HepG2 (cell line): ENCODE results near the gene ZC2HC1B. TPM values are rescaled to one million over a fixed set of nuclear protein-coding genes. Genes with fewer than 3 reads are reported as not detected.

ENCODE experiments used
- ATAC-seq: fragments of 200-7000 bp; cut with Tn5 transposase; 3 replicates; pipeline ENCODE4 v1.9.1; 2020; ENCODE audit warnings: mild to moderate bottlenecking, moderate library complexity
- Bru-seq: library from RNA; stranded (reverse); fragments of 400-500 nt; gene quantifications from one replicate; lab custom pipeline; 2021; lab: Mats Ljungman, UMichigan
- BruChase-seq, 2 experiments: library from RNA; stranded (reverse); fragments of 400-500 nt; gene quantifications; one replicate each; lab custom pipeline; 2021; lab: Mats Ljungman, UMichigan
- BruUV-seq: library from RNA; stranded (reverse); fragments of 400-500 nt; replicated peaks from 2 replicates; lab custom pipeline; 2021; lab: Mats Ljungman, UMichigan
- CTCF ChIA-PET: fragments of 300-600 bp; formaldehyde crosslinking; extraction: SDS; loops from one replicate; lab custom pipeline; 2021; ENCODE audit warnings: low total read pairs, inconsistent platforms, low intra/inter-chr PET ratio; lab: Yijun Ruan, JAX
- POLR2A ChIA-PET: fragments of 350-600 bp; sonication (Branson Sonifier 250); formaldehyde crosslinking; loops from one replicate; lab custom pipeline; 2020; ENCODE audit warnings: antibody characterized with exemption, inconsistent platforms; lab: Yijun Ruan, JAX
- DNase-seq: peaks from one replicate; pipeline ENCODE4 v3.0.0-alpha.2; 2015; ENCODE audit warnings: low spot score
- FAIRE-seq: peaks from 3 replicates; lab custom pipeline; 2011; peaks lifted over from hg19 to GRCh38; lab: Jason Lieb, UNC
- H2AFZ ChIP-seq: one replicate; pipeline ENCODE4 v1.6.1; 2011; ENCODE audit warnings: low read length, inconsistent platforms
- H3K27ac ChIP-seq: fragments of 300-600 bp; 3 replicates; pipeline ENCODE4 v1.8.0; 2011; ENCODE audit warnings: mixed run types, mild to moderate bottlenecking, mixed read lengths, low read length, inconsistent platforms; ENCODE audit not compliant: insufficient read depth; ENCODE audit errors: extremely low read length
- H3K27me3 ChIP-seq, 2 experiments: fragments of 200-600 bp in 1 of 2; 2 replicates in 1 of 2; 3 replicates in 1 of 2; pipeline versions ENCODE4 v1.6.0 to v1.8.0; 2011; ENCODE audit warnings: low read length in 2 of 2, mild to moderate bottlenecking in 2 of 2, moderate library complexity in 2 of 2, inconsistent platforms in 1 of 2; ENCODE audit not compliant: insufficient read depth in 2 of 2, control insufficient read depth in 1 of 2
- H3K36me3 ChIP-seq, 2 experiments: fragments of 200-600 bp in 1 of 2; replicated peaks in 1 of 2; 2 replicates in 1 of 2; 3 replicates in 1 of 2; pipeline versions ENCODE4 v1.5.1 to v1.8.0; 2011; ENCODE audit warnings: low read length in 2 of 2, inconsistent platforms in 1 of 2; ENCODE audit not compliant: insufficient read depth in 2 of 2, control insufficient read depth in 1 of 2
- H3K4me1 ChIP-seq: 2 replicates; pipeline ENCODE4 v1.5.1; 2012; ENCODE audit warnings: low read length, inconsistent platforms; ENCODE audit not compliant: insufficient read depth
- H3K4me2 ChIP-seq: 2 replicates; pipeline ENCODE4 v1.6.0; 2011; ENCODE audit warnings: low read depth, low read length, inconsistent platforms
- H3K4me3 ChIP-seq, 3 experiments: fragments of 200-600 bp in 1 of 3; sonication (generic), shearing (Covaris generic) in 1 of 3; replicated peaks in 1 of 3; 2 replicates each; pipeline ENCODE4 v1.5.1; 2011 to 2016; ENCODE audit warnings: low read length in 3 of 3, inconsistent platforms in 2 of 3, low read depth in 2 of 3, mild to moderate bottlenecking in 2 of 3, control low read depth in 1 of 3, mixed read lengths in 1 of 3; ENCODE audit not compliant: insufficient read depth in 1 of 3
- H3K79me2 ChIP-seq: one replicate; pipeline ENCODE4 v1.6.1; 2011; ENCODE audit warnings: low read length, inconsistent platforms; ENCODE audit not compliant: insufficient read depth
- H3K9ac ChIP-seq: 2 replicates; pipeline ENCODE4 v1.6.0; 2011; ENCODE audit warnings: mild to moderate bottlenecking, low read depth, low read length, inconsistent platforms; ENCODE audit not compliant: insufficient read depth
- H3K9me3 ChIP-seq: 2 replicates; pipeline ENCODE4 v1.5.1; 2012; ENCODE audit warnings: mild to moderate bottlenecking, low read length
- H4K20me1 ChIP-seq: 2 replicates; pipeline ENCODE4 v1.6.0; 2011; ENCODE audit warnings: inconsistent platforms, mild to moderate bottlenecking, low read length, moderate library complexity; ENCODE audit not compliant: insufficient read depth
- ATF7 ChIP-seq, 2 experiments: fragments of 450-650 bp in 1 of 2; sonication (generic) in 1 of 2; formaldehyde crosslinking in 1 of 2; IDR thresholded peaks; 2 replicates each; pipeline versions ENCODE4 v1.4.0 to v1.6.1; 2016 to 2020; ENCODE audit warnings: antibody characterized with exemption in 1 of 2, mild to moderate bottlenecking in 1 of 2, missing genetic modification reagents in 1 of 2
- CREB1 ChIP-seq, 2 experiments: fragments of 450-650 bp in 1 of 2; IDR thresholded peaks; 2 replicates each; pipeline ENCODE4 v1.6.1; 2016 to 2017; ENCODE audit warnings: control low read depth in 1 of 2, mild to moderate bottlenecking in 1 of 2, missing compliant biosample characterization in 1 of 2, missing genetic modification characterization in 1 of 2
- POLR2AphosphoS2 ChIP-seq: IDR thresholded peaks from 2 replicates; pipeline ENCODE4 v1.6.1; 2011; ENCODE audit warnings: low read depth, low read length, improper control_type of control experiment
- ZNF672 ChIP-seq: sonication (generic); formaldehyde crosslinking; IDR thresholded peaks from 2 replicates; pipeline ENCODE4 v1.8.1; 2022; ENCODE audit warnings: missing genetic modification reagents
- WGBS: methylation state at CpG from one replicate; pipeline ENCODE4 v1.1.6; 2017; ENCODE audit warnings: low lambda C conversion rate; 5-methylcytosine and 5-hydroxymethylcytosine counted together
- in situ Hi-C: cut with HindIII; loops from 2 replicates; pipeline ENCODE4 v1.10.0; 2017; ENCODE audit warnings: low pct_unique_long_range_greater_than_20kb; ENCODE audit not compliant: extremely low pct_ligation_motif_present
- intact Hi-C: fragments of 100-400 bp; cut with micrococcal nuclease; formaldehyde crosslinking; loops from one replicate; pipeline ENCODE4 v1.10.0; 2022; ENCODE audit not compliant: unreplicated experiment
- long read RNA-seq, 2 experiments: library from RNA in 1 of 2; library from polyadenylated mRNA in 1 of 2; stranded (forward) in 1 of 2; unstranded in 1 of 2; transcript quantifications; one replicate each; pipeline ENCODE4 v2.0.0, GENCODE V29; 2019 to 2022
- polyA minus RNA-seq, 3 experiments: library from RNA; depleted of rRNA, polyadenylated mRNA; stranded (reverse); fragments of >200 nt; gene quantifications; 2 replicates each; pipeline ENCODE4 v1.2.3, GENCODE V29; 2011; ENCODE audit warnings: low replicate concordance in 1 of 3
- polyA plus RNA-seq, 8 experiments: library from polyadenylated mRNA; depleted of rRNA in 3 of 8; stranded (reverse) in 7 of 8; unstranded in 1 of 8; fragments of >200 nt; fragmentation: Illumina TruSeq in 4 of 8; extraction: Trizol in 4 of 8; gene quantifications; 2 replicates each; pipeline versions ENCODE4 v1.2.1 to v1.2.3, GENCODE V29; 2011 to 2016; ENCODE audit warnings: low read depth in 4 of 8, missing spikeins in 1 of 8, mixed read lengths in 1 of 8; ENCODE audit not compliant: insufficient read depth in 1 of 8
- total RNA-seq, 5 experiments: library from RNA; depleted of rRNA; stranded (reverse); fragments of >200 nt; fragmentation: Illumina TruSeq; extraction: Trizol; gene quantifications; 2 replicates each; pipeline ENCODE4 v1.2.3, GENCODE V29; 2016; ENCODE audit warnings: low read depth in 1 of 5

ZC2HC1B gene, protein sequence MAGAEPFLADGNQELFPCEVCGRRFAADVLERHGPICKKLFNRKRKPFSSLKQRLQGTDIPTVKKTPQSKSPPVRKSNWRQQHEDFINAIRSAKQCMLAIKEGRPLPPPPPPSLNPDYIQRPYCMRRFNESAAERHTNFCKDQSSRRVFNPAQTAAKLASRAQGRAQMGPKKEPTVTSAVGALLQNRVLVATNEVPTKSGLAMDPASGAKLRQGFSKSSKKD
- total RNA-seq (2016; rRNA removed; fragmentation: Illumina TruSeq; extraction: Trizol) (not detected in 2 replicates), polyA plus RNA-seq (2011; rRNA removed) (not detected in 2 replicates), polyA minus RNA-seq (2011; rRNA and poly(A)+ RNA removed; ENCODE audit: low replicate concordance) (not detected in 2 replicates), Bru-seq, nascent RNA (percentile 91 among the genes with signal in this experiment), BruChase-seq, experiment 1, labeled RNA remaining after a 6-hour chase (percentile 46 among the genes with signal in this experiment), BruChase-seq, experiment 2, labeled RNA remaining after a 2-hour chase (not detected)
- total RNA-seq (2016; cell fraction: cytosol; rRNA removed; fragmentation: Illumina TruSeq; extraction: Trizol; ENCODE audit: low read depth) = not detected in 2 replicates
- total RNA-seq (2016; cell fraction: insoluble cytoplasmic fraction; rRNA removed; fragmentation: Illumina TruSeq; extraction: Trizol) = not detected in 2 replicates
- not detected in 2 replicates for total RNA-seq (2016; cell fraction: membrane; rRNA removed; fragmentation: Illumina TruSeq; extraction: Trizol)
- not detected in 2 replicates for total RNA-seq (2016; cell fraction: nucleus; rRNA removed; fragmentation: Illumina TruSeq; extraction: Trizol)
- not detected in 2 replicates for polyA plus RNA-seq (2011; cell fraction: cytosol; rRNA removed)
- not detected in 2 replicates for polyA plus RNA-seq (2011; cell fraction: nucleus; rRNA removed)
- polyA plus RNA-seq (2012) = not detected in 2 replicates
- polyA plus RNA-seq (2016; cell fraction: cytosol; fragmentation: Illumina TruSeq; extraction: Trizol; ENCODE audit: low read depth) = not detected in 2 replicates
- polyA plus RNA-seq (2016; cell fraction: insoluble cytoplasmic fraction; fragmentation: Illumina TruSeq; extraction: Trizol; ENCODE audit: low read depth) = not detected in 2 replicates
- not detected in 2 replicates for polyA plus RNA-seq (2016; cell fraction: membrane; fragmentation: Illumina TruSeq; extraction: Trizol; ENCODE audit: low read depth)
- polyA plus RNA-seq (2016; cell fraction: nucleus; fragmentation: Illumina TruSeq; extraction: Trizol; ENCODE audit: insufficient read depth, low read depth) = not detected in 2 replicates
- not detected in 2 replicates for polyA minus RNA-seq (2011; cell fraction: cytosol; rRNA and poly(A)+ RNA removed)
- not detected in 2 replicates for polyA minus RNA-seq (2011; cell fraction: nucleus; rRNA and poly(A)+ RNA removed)
- long read RNA-seq, experiment 1 = 0 reads
- long read RNA-seq, experiment 2 = 0 reads

DNA sequence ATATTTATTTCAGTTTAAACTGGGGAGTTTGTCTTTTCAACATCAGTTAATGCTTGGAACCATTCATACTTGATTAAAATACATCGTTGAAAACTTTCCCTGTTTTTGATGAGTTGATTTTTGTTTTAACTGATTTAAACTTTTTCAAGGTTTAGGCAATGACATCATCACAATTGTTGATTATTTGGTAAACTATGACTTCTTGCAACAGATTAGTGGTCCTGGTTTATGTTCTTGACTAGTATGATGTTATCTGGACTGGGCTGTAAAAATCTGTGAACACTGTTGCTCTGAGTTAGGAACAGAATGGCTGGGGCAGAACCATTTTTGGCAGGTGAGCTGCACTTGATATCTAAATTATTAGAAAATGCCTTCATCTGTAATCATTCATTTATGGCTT lies at the start of gene ZC2HC1B:
TSS of gene ZC2HC1B (plus strand) at position 241 of the 400 bp plus-strand sequence. CDS start at position 307, 66 bp downstream.
- no peak within 1 kb of the TSS for H2AFZ ChIP-seq
- H3K4me3 ChIP-seq = no peak within 1 kb of the TSS
- no TSS peak for BruUV-seq
- 100% methylated on average over 1 of the region's 1 CpG for WGBS
- H3K36me3 ChIP-seq = peaks cover 1 to 46% of the 10 kb centered on the region in 2 experiments; a peak in 4 of 5 replicates
- in situ Hi-C loops (no loop called here), intact Hi-C loops (no loop called here)
- POLR2A ChIA-PET = interaction anchor here (2.3 kb wide), 1 partner anchor 21 kb away, joined by 10 read pairs; the partner anchor contains the start of gene LTV1
- no peak for ATAC-seq
- no peak for FAIRE-seq
- H3K4me2 ChIP-seq = no peak within 1 kb of the TSS
- H3K4me1 ChIP-seq = no peaks in the 10 kb centered on the region
- TF ChIP-seq ZNF672 = no peak
- TF ChIP-seq CREB1 (IDR thresholded peaks at IDR 0.05) = peak; percentile 27; the same call in 1 of the 2 replicates
- no peak for TF ChIP-seq CREB1 (CRISPR knock-in tag; IDR thresholded peaks at IDR 0.05)
- TF ChIP-seq POLR2AphosphoS2 = 0 out of 2 replicates have a peak, but pooled peaks have one; percentile 43
- TF ChIP-seq ATF7 (IDR thresholded peaks at IDR 0.05) = peak; percentile 96
- no peak for TF ChIP-seq ATF7 (CRISPR knock-in tag; IDR thresholded peaks at IDR 0.05)
- no peak within 1 kb of the TSS for H3K27ac ChIP-seq
- no peaks in the 10 kb centered on the region for H3K79me2 ChIP-seq
- DNase-seq = no peak
- H4K20me1 ChIP-seq = no peaks in the 10 kb centered on the region
- H3K27me3 ChIP-seq = no peaks in the 10 kb centered on the region
- no peak within 1 kb of the TSS for H3K9ac ChIP-seq
- H3K9me3 ChIP-seq = no peaks in the 10 kb centered on the region
- CTCF ChIA-PET = no interaction called here
